ENCODE measurements around the gene RFX4. TPM values are rescaled to one million over a fixed set of nuclear protein-coding genes. Genes with fewer than 3 reads are reported as not detected.

RFX4 gene
- total and polyA plus RNA-seq, 2 of the 8 experiments (the other 6 are each of a cell fraction or from before 2014, with no cell fraction given) = 0.06 TPM; not detected in 1

- TF ChIP-seq TAF1 (IDR thresholded peaks at IDR 0.05; ENCODE audit: low read depth, low read length) (no peak), JUND (IDR thresholded peaks at IDR 0.05; ENCODE audit: low read length) (no peak), CTBP2 (IDR thresholded peaks at IDR 0.05; ENCODE audit: borderline replicate concordance, insufficient read depth, insufficient read length, low read length) (no peak), BRCA1 (IDR thresholded peaks at IDR 0.05; ENCODE audit: low read depth, low read length) (no peak), RNF2 (IDR thresholded peaks at IDR 0.05; ENCODE audit: borderline replicate concordance, low read depth, low read length, missing control alignments, poor library complexity, severe bottlenecking) (no peak), TBP (IDR thresholded peaks at IDR 0.05; ENCODE audit: low read depth, low read length) (no peak)
Measured at GRCh38 chr12:106647793-106648514, 65.2 kb downstream of the RFX4 start (continued).
